CD4-positive, alpha-beta T cell treated with Interleukin-2 at 100 ng/mL for 4 hours (primary cell): ENCODE measurements around the gene GLYATL1.

Experiments
- DNase-seq: peaks from one replicate; pipeline ENCODE4 v3.0.0-alpha.2; 2020; ENCODE audit warnings: low spot score

Gene GLYATL1

DNA sequence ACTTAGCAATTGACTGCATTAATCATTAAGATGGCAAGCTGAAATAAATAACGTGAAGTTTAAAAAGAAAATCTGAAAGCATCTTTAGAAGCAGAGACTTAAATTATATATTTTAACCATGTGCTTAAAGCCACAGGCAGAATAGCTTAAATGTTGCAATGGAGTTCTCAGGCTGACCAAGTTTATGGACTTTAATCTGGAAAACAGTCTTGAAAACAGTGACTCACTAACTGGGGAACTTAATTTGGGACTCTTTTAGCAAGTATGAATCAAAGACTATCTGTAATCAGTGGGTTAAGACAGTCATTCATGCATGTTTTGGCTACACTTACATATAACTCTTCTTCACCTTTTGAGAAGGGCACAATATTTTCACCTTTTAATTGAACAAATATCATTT lies 12.6 kb upstream of the GLYATL1 start:
- DNase-seq: no peak

DNA sequence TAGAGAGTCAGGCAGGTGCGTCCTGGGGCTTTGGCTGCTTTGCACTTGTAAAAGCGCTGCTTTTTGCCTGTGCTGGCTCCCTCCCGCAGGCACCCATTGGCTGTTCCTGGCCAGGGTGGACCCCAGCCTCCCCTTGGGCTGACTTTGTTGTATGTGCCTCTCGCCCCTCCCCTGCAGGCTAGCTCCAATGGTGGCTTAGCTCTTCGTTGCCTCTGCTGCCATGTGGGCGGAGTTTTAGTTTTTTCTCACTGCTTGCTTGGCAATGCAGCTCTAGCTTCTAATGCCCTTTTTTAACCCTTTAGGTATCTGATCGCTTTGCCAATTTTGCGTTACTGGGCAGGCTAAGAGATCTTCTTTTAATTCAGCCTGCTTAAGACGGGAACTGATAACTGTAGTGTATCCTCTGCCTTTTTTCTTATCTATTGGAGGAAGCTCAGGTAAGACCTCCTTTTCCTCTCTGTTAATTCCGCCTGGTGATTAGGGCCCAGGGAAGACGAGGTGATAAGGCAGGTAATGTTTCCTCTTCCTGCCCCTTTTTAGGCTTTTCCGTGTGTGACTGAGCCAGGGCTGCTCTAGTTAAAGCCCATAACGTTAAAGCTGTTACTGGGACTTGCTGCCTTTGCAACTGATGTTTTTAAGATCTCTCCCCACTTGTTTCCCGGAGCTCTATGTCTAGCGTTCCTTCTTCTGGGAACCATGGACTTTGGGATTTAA lies 11.7 kb upstream of the GLYATL1 start:
- no peak for DNase-seq

DNA sequence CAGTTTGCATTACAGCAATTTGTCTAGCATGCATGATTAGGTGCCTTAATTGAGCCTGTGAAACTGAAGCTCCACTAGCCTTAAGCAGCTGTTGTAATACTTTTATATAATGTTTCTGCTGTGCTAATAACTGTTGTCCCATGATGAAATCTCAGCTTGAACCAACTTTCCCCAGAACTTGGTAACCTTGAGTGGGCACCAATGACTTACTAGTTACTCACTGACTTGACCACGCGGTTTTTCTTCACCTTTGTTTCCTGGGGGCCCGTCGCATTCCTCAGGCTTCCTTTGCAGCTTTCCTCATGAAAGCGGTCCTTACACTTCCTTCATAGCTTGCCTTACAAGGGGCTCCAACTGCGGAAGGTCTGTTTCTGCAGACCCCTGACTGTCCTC lies 11.2 kb upstream of the GLYATL1 start:
- no peak for DNase-seq

DNA sequence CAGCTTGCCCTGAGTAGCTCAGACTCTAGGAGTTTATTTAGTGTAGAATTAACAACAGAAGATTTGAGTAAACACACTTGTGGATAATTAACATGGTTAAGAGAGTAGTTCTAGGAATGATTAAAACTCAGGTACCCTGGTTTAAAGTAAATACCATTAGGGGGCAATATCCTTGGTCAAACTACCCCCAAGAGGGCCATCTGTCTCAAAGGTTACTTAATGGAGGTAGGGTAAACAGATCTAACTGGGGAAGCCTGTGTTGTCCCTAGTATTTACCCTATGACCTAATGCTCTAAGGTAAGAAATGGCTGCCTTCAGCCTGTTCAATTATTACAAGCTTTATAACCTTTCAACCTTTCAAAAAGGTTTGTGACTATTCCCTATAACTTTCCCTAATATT lies 10.6 kb upstream of the GLYATL1 start:
- no peak for DNase-seq

GRCh38 chr11:58930926-58931325 lies 8.4 kb upstream of the GLYATL1 start:
- no peak for DNase-seq

- no peak for DNase-seq
Measured at GRCh38 chr11:58933661-58934060, 5.6 kb upstream of the GLYATL1 start.

- DNase-seq: no peak
Measured at GRCh38 chr11:58934945-58935513, 4.3 kb upstream of the GLYATL1 start.

GRCh38 chr11:58938398-58938797 lies 890 bp upstream of the GLYATL1 start:
- no peak for DNase-seq

DNA sequence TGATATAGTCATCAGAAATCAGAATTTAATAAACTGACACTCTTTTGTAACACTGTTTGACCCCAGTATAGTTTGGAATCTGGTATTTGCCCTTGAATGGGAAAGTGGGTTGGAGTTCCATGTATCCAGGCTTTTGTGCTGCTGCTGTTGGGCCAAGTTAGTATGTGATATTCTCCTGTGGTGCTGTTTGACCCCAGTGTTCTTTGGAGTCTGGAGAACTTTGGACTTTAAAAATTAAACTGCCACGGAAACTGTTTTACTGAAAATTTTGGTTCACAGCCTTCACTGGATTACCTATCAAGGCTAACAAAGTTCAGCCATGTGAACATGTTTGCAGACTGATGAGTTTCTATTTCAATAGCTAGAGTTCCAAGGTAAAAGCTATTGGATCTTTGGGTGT lies 740 bp downstream of the GLYATL1 start:
- no peak for DNase-seq

- DNase-seq: no peak
Measured at GRCh38 chr11:58941838-58942237, 2.5 kb downstream of the GLYATL1 start.

DNA sequence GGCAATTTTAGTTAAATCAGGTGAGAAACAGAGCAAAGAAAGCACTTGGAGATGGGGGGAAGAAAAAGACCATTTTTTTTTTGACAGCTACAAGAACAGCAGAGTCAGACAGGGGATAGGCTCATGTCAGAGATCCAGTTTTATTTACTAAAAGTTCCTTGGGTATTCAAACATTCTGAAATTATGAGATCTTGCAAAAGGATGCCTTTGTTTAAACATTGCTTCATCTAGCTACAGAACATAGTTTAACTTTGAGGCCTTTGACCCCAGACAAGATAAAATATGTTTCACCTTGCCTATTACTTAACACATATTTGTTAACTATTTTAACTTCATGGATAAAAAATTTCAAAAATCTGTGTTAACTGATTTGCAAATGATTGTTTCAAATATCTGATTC lies 6.4 kb downstream of the GLYATL1 start:
- DNase-seq: no peak

DNA sequence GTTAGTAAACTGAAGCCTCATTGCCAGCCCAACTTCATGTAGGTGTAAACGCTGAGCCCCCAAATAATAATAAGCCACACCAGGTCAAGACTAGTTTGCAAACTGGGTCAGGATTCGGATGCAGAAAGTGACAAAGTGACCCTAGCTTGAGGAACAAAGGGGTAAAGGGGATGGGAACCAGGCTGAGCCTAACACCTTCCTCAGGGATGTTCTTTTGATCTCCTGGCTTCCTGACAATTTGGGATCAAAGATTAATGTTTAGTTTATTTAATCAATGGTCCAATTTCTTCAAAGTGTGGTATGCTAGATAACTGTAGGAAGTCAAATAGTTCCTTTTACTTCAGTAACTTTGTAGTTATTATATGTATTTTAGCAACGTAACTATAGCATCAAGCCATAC lies 9.9 kb downstream of the GLYATL1 start:
- DNase-seq: no peak

GRCh38 chr11:58957922-58958321 lies 18.6 kb downstream of the GLYATL1 start:
- no peak for DNase-seq

- peak; percentile 24 for DNase-seq
Measured at GRCh38 chr11:58958500-58958899, 19.2 kb downstream of the GLYATL1 start.

DNA sequence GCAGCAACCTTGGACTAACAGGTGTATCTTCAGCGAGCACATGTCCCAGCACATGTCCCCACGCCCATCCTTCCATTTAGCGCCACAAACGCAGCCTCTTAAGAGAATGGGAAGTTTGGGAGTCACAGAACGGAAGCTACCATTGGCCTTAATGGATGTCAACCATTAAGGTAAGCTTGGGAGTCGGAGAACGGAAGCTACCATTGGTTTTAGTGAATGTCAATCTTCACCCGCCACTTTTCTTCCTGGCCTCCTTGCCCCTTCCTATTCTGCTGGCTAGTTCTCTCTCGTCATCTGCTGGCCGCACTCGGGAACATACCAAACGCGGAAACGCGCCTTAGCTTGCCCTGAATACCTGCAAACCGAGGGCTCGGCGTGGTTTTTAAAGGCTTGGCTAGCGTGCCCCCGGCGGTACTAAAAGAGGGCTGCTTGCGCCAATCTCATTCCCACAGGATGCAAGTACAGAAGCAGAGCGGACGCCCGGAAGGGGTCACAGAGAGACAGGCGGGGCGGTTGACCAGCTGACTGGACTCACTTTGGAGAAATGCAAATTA lies 24.3 kb downstream of the GLYATL1 start:
- no peak for DNase-seq

- no peak for DNase-seq
Measured at GRCh38 chr11:58965246-58965985, 26.1 kb downstream of the GLYATL1 start.

- no peak for DNase-seq
Measured at GRCh38 chr11:58968251-58968711, 29.0 kb downstream of the GLYATL1 start.

- DNase-seq: no peak
Measured at GRCh38 chr11:58977470-58977869, 38.2 kb downstream of the GLYATL1 start.

GRCh38 chr11:58979222-58979621 lies 39.9 kb downstream of the GLYATL1 start:
- DNase-seq: no peak

DNA sequence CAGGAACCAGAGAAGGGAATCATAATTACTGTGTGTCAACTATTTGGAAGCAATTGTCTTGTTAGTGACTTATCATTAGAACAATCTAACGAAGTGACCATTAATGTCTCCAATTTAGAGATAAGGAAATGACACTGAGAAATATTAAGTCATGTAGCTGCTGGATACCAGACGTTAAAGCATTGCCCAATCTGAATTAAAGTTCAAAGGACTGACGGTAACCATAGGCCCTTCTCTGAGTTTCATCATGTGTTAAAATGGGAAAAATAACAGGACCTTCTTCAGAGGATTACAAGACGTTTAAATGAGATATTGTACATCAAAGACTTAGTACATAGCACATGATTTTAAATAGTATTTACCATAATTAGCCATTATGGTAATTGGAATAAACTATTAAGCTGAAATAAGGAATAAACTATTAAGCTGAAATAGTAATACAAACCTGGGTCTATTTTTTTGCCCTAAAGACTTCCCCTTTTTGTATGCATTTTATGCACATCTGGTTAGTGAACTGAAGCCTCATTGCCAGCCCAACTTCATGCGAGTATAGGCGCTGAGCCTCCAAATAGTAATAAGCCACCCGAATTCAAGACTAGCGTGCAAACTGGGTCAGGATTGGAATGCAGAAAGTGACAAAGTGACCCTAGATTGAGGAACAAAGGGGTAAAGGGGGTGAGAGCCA lies 41.0 kb downstream of the GLYATL1 start:
- no peak for DNase-seq

- no peak for DNase-seq
Measured at GRCh38 chr11:58992489-58992888, 53.2 kb downstream of the GLYATL1 start.

DNA sequence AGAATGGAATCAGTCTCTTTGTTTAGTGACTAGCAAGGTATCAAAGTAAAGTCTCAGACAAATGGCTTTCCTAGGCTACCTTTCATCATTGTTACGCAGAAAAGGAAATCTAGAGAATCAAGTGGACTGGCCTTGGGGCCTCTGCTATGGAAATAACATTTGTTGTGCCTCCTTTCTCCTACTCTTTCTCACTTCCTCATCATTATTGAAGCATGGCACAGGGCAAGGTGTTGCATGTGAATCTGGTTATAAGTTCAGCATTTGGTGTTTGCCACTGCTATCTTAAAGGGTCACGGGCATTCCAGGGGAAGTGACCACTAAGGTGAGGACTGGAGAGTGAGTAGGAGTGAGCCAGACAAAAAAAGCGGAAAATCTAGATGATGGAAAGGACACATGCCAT lies 54.9 kb downstream of the GLYATL1 start:
- DNase-seq: no peak
